Fibroblast of lung (primary cell): ENCODE results near the gene COL4A2.

Experiments used
- EZH2 ChIP-seq: IDR thresholded peaks from 2 replicates; pipeline ENCODE4 v1.5.1; 2012; ENCODE audit warnings: low read length, control low read depth, mild to moderate bottlenecking; ENCODE audit errors: missing control alignments
- TF ChIP-seq, protein P1 (sequence below), 2 donors: IDR thresholded peaks in 1 of 2; conservative IDR thresholded peaks in 1 of 2; 1 replicate in 1 of 2; 2 replicates in 1 of 2; pipeline ENCODE4 v1.5.1; 2011 to 2012; ENCODE audit warnings: low read length in 2 of 2, control low read depth in 1 of 2, inconsistent platforms in 1 of 2, low read depth in 1 of 2, mild to moderate bottlenecking in 1 of 2

DNA sequence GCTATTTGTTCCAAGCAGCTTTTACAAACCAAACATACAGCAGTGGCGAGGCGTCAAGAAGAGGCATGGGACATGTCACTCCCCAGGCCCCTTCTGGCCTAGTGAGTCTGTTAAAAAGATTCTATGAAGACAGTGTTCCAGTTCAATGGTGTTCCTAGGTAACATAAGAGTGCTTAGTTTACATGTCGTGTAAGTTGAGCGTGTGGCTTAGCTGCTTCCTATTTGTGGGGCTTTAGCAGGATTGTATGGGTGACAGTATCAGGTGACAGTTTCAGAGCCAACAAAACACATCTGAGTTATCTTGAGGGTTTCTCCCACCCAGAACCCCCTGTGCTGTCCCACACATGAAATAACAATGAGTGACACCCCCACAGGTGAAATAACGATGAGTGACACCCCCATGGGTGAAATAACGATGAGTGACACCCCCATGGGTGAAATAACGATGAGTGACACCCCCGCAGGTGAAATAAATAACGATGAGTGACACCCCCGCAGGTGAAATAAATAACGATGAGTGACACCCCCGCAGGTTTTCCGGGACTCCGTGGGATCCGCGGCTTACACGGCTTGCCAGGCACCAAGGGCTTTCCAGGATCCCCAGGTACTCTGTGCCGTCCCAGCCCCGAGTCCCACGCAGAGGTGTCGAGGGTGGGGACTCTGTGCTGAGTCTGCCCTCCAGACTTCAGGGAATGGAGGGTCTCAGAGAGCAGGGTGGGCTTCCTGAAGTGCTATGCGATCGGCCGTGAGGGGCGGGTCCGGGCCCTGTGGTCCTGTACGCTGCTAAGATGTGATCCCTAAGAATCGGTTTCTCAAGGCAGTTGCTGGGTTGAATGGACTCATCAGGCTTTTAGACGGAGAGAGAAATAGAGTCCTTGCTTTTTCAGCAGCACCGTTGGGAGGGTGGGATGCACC lies 185.9 kb downstream of the COL4A2 start:
- TF ChIP-seq, protein P1, sequence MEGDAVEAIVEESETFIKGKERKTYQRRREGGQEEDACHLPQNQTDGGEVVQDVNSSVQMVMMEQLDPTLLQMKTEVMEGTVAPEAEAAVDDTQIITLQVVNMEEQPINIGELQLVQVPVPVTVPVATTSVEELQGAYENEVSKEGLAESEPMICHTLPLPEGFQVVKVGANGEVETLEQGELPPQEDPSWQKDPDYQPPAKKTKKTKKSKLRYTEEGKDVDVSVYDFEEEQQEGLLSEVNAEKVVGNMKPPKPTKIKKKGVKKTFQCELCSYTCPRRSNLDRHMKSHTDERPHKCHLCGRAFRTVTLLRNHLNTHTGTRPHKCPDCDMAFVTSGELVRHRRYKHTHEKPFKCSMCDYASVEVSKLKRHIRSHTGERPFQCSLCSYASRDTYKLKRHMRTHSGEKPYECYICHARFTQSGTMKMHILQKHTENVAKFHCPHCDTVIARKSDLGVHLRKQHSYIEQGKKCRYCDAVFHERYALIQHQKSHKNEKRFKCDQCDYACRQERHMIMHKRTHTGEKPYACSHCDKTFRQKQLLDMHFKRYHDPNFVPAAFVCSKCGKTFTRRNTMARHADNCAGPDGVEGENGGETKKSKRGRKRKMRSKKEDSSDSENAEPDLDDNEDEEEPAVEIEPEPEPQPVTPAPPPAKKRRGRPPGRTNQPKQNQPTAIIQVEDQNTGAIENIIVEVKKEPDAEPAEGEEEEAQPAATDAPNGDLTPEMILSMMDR (conservative IDR thresholded peaks at IDR 0.05 in 1 of 2, IDR thresholded peaks at IDR 0.05 in 1 of 2; ENCODE audit: low read depth in 1 of 2, low read length in 2 of 2): no peak
- TF ChIP-seq EZH2: no peak
